GM18507 (cell line): ENCODE results near the gene SCAF11.

Experiments
- DNase-seq: peaks from one replicate; pipeline ENCODE4 v3.0.0; 2011; ENCODE audit warnings: low read depth; ENCODE audit not compliant: insufficient read length; ENCODE audit errors: extremely low spot score
- FAIRE-seq: peaks from 2 replicates; lab custom pipeline; 2011; peaks lifted over from hg19 to GRCh38; lab: Jason Lieb, UNC

The SCAF11 gene

GRCh38 chr12:45938566-45938965, 51.8 kb downstream of the SCAF11 start:
- no peak for DNase-seq
- no peak for FAIRE-seq

GRCh38 chr12:45934956-45935355, 55.4 kb downstream of the SCAF11 start:
- no peak for DNase-seq
- FAIRE-seq, result no peak

- no peak for DNase-seq
- no peak for FAIRE-seq
Measured at GRCh38 chr12:45933504-45933903, 56.9 kb downstream of the SCAF11 start.

- no peak for FAIRE-seq
- no peak for DNase-seq
Measured at GRCh38 chr12:45930369-45930768, 60.0 kb downstream of the SCAF11 start.

- FAIRE-seq (no peak), DNase-seq (no peak)
Measured at GRCh38 chr12:45928309-45928708, 62.1 kb downstream of the SCAF11 start.

- FAIRE-seq, result peak; percentile 12
Measured at GRCh38 chr12:45918818-45919217, 71.6 kb downstream of the SCAF11 start.

GRCh38 chr12:45915405-45915804, 75.0 kb downstream of the SCAF11 start:
- FAIRE-seq (no peak), DNase-seq (no peak)

More at GRCh38 chr12:45918818-45919217, 71.6 kb downstream of the SCAF11 start:
- no peak for DNase-seq

GRCh38 chr12:45914090-45914489, 76.3 kb downstream of the SCAF11 start:
- DNase-seq (no peak), FAIRE-seq (no peak)

GRCh38 chr12:45913631-45914030, 76.7 kb downstream of the SCAF11 start:
- no peak for DNase-seq
- FAIRE-seq, result no peak

GRCh38 chr12:45912774-45913173, 77.6 kb downstream of the SCAF11 start:
- DNase-seq (no peak), FAIRE-seq (no peak)

GRCh38 chr12:45909041-45909713, 81.2 kb downstream of the SCAF11 start:
- no peak for DNase-seq

GRCh38 chr12:45907955-45908354, 82.4 kb downstream of the SCAF11 start:
- FAIRE-seq, result no peak
- DNase-seq, result no peak

More at GRCh38 chr12:45909041-45909713, 81.2 kb downstream of the SCAF11 start:
- no peak for FAIRE-seq

GRCh38 chr12:45898094-45898493, 92.3 kb downstream of the SCAF11 start:
- FAIRE-seq, result no peak
- no peak for DNase-seq

GRCh38 chr12:45895961-45896360, 94.4 kb downstream of the SCAF11 start:
- DNase-seq (no peak), FAIRE-seq (no peak)

GRCh38 chr12:45893240-45893639, 97.1 kb downstream of the SCAF11 start:
- DNase-seq, result no peak
- FAIRE-seq, result no peak

GRCh38 chr12:45890276-45890675, 100.1 kb downstream of the SCAF11 start:
- DNase-seq, result no peak
- no peak for FAIRE-seq

- DNase-seq (no peak), FAIRE-seq (no peak)
Measured at GRCh38 chr12:45887544-45887943, 102.8 kb downstream of the SCAF11 start.

GRCh38 chr12:45886685-45887084, 103.7 kb downstream of the SCAF11 start:
- DNase-seq (no peak), FAIRE-seq (no peak)

- no peak for DNase-seq
- no peak for FAIRE-seq
Measured at GRCh38 chr12:45883187-45883586, 107.2 kb downstream of the SCAF11 start.

- DNase-seq (no peak), FAIRE-seq (no peak)
Measured at GRCh38 chr12:45880533-45880932, 109.8 kb downstream of the SCAF11 start.

GRCh38 chr12:45879363-45879895, 110.9 kb downstream of the SCAF11 start:
- no peak for DNase-seq
- no peak for FAIRE-seq
